BE2C (cell line): ENCODE measurements around the gene SCIN.

Experiments
- DNase-seq: peaks from one replicate; pipeline ENCODE4 v3.0.0-alpha.2; 2020
- H3K27me3 ChIP-seq: fragments of 250-450 bp; sonication (Bioruptor Pico); 2 replicates; pipeline ENCODE4 v1.5.1; 2020; ENCODE audit warnings: mild to moderate bottlenecking
- H3K36me3 ChIP-seq: fragments of 250-450 bp; sonication (Bioruptor Pico); 2 replicates; pipeline ENCODE4 v1.5.1; 2020; ENCODE audit warnings: mild to moderate bottlenecking
- H3K4me1 ChIP-seq: fragments of 250-450 bp; sonication (Bioruptor Pico); 2 replicates; pipeline ENCODE4 v1.5.1; 2020
- H3K4me3 ChIP-seq: 2 replicates; pipeline ENCODE4 v1.5.1; 2011; ENCODE audit warnings: low read depth, low read length
- H3K9me3 ChIP-seq: fragments of 250-450 bp; sonication (Bioruptor Pico); 2 replicates; pipeline ENCODE4 v1.5.1; 2020
- CTCF ChIP-seq: IDR thresholded peaks from 2 replicates; pipeline ENCODE4 v1.5.1; 2012; ENCODE audit warnings: mild to moderate bottlenecking, low read depth, low read length

The SCIN gene

GRCh38 chr7:12695965-12696364 is 125.4 kb downstream of the SCIN start:
- Histone ChIP-seq H3K36me3 (no peaks in the 10 kb centered on the region), H3K4me3 (no peak overlapping the region), H3K27me3 (no peaks in the 10 kb centered on the region), H3K9me3 (no peaks in the 10 kb centered on the region), H3K4me1 (no peaks in the 10 kb centered on the region)
- no peak for TF ChIP-seq CTCF
- DNase-seq, result no peak

GRCh38 chr7:12699299-12699698 is 128.8 kb downstream of the SCIN start:
- Histone ChIP-seq H3K27me3 (no peaks in the 10 kb centered on the region), H3K36me3 (no peaks in the 10 kb centered on the region), H3K4me3 (no peak overlapping the region), H3K4me1 (no peaks in the 10 kb centered on the region), H3K9me3 (no peaks in the 10 kb centered on the region)
- DNase-seq, result no peak
- no peak for TF ChIP-seq CTCF

GRCh38 chr7:12701433-12701832 is 130.9 kb downstream of the SCIN start:
- Histone ChIP-seq H3K27me3 (no peaks in the 10 kb centered on the region), H3K4me3 (no peak overlapping the region), H3K9me3 (no peaks in the 10 kb centered on the region), H3K36me3 (no peaks in the 10 kb centered on the region), H3K4me1 (no peaks in the 10 kb centered on the region)
- DNase-seq, result no peak
- TF ChIP-seq CTCF, result no peak

- Histone ChIP-seq H3K9me3 (no peaks in the 10 kb centered on the region), H3K36me3 (no peaks in the 10 kb centered on the region), H3K4me3 (no peak overlapping the region), H3K27me3 (no peaks in the 10 kb centered on the region), H3K4me1 (no peaks in the 10 kb centered on the region)
- DNase-seq, result no peak
- TF ChIP-seq CTCF, result no peak
Observed at GRCh38 chr7:12703881-12704280, 133.4 kb downstream of the SCIN start.

GRCh38 chr7:12705878-12706277 is 135.4 kb downstream of the SCIN start:
- no peak for DNase-seq
- Histone ChIP-seq H3K9me3 (no peaks in the 10 kb centered on the region), H3K27me3 (no peaks in the 10 kb centered on the region), H3K4me3 (no peak overlapping the region), H3K36me3 (no peaks in the 10 kb centered on the region), H3K4me1 (no peaks in the 10 kb centered on the region)
- TF ChIP-seq CTCF, result no peak

- Histone ChIP-seq H3K27me3 (no peaks in the 10 kb centered on the region), H3K36me3 (no peaks in the 10 kb centered on the region), H3K4me3 (no peak overlapping the region), H3K9me3 (no peaks in the 10 kb centered on the region), H3K4me1 (no peaks in the 10 kb centered on the region)
- no peak for TF ChIP-seq CTCF
- DNase-seq, result no peak
Observed at GRCh38 chr7:12706900-12707536, 136.5 kb downstream of the SCIN start.
